Measurements from ENCODE around the gene TBC1D2B. TPM values are rescaled to one million over a fixed set of nuclear protein-coding genes. Genes with fewer than 3 reads are reported as not detected.

TBC1D2B gene
- total and polyA plus RNA-seq, 9 donors = 42.3 to 146 (median 115) TPM

DNA sequence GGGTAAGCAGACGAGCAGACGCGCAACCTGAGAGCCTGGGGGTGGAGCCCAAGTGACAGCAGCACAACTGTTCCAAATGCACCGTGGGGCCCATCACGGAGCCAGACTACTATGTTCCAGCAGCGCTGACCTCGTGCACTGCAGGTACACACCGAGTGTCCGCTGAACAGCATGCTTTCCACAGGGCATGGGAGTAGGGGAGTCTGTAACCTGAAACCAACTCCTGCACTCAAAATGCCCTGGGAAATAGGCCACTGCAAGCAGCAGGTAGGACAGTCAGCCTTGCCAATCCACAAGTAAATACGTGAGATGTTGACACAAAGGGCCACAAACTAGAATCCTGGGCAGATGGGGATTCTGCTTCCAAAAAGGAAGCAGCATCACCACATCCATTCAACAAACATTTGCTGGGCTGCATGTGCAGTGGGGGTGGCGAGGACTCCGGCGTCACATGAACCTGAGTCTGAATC lies 73.9 kb downstream of the TBC1D2B start:
- Histone ChIP-seq H3K4me3 (no peak overlapping the region), H3K27me3 (no peaks in the 10 kb centered on the region), H3K36me3 (no peaks in the 10 kb centered on the region), H3K4me1 (ENCODE audit: insufficient read depth) (peaks cover 17% of the 10 kb centered on the region), H3K27ac (no peak overlapping the region), H3K9me3 (no peaks in the 10 kb centered on the region)
- 82 to 88% (median 83%) methylated on average over 13 of the region's 13 CpGs for WGBS, 3 donors
- no peak for DNase-seq
- TF ChIP-seq EP300 (IDR thresholded peaks at IDR 0.05) = no peak
- no peak for TF ChIP-seq POLR2A (IDR thresholded peaks at IDR 0.05)
- TF ChIP-seq, protein P1, sequence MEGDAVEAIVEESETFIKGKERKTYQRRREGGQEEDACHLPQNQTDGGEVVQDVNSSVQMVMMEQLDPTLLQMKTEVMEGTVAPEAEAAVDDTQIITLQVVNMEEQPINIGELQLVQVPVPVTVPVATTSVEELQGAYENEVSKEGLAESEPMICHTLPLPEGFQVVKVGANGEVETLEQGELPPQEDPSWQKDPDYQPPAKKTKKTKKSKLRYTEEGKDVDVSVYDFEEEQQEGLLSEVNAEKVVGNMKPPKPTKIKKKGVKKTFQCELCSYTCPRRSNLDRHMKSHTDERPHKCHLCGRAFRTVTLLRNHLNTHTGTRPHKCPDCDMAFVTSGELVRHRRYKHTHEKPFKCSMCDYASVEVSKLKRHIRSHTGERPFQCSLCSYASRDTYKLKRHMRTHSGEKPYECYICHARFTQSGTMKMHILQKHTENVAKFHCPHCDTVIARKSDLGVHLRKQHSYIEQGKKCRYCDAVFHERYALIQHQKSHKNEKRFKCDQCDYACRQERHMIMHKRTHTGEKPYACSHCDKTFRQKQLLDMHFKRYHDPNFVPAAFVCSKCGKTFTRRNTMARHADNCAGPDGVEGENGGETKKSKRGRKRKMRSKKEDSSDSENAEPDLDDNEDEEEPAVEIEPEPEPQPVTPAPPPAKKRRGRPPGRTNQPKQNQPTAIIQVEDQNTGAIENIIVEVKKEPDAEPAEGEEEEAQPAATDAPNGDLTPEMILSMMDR (IDR thresholded peaks at IDR 0.05) = no peak
- intact Hi-C loops (cut with DNase I) = loop anchor here in 2 of 4 donors (2.0 to 10.0 kb wide), 3 partner anchors 59 to 71 kb away; partner anchors contain the start of gene TBC1D2B (in 1 of the 2)

DNA sequence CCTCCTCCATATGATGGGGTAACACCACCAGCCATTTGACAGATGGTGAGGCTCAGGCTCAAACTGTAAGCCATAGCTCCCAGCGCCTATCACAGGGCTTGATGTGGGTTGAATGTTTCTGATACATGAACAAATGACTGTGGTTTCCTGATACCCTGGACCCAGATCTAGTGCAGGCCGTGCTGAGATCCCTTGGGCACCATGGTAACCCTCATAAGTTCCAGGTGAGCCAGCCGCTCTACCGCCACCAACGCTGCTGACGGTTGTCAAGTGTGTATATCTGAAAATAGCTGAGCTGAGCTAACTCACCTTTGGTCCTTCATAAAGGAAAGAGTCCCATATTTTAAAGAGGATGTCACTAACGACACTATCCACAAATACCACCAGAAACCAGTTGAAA lies 74.5 kb downstream of the TBC1D2B start:
- H3K9me3 ChIP-seq = no peaks in the 10 kb centered on the region
- intact Hi-C loops (cut with DNase I) = loop anchor here in 2 of 4 donors (2.0 to 10.0 kb wide), 3 partner anchors 58 to 72 kb away; partner anchors contain the start of gene TBC1D2B (in 1 of the 2)
- no peaks in the 10 kb centered on the region for H3K27me3 ChIP-seq
- no peak for DNase-seq
- peaks cover 14% of the 10 kb centered on the region for H3K4me1 ChIP-seq (ENCODE audit: insufficient read depth)
- no peak for TF ChIP-seq EP300 (IDR thresholded peaks at IDR 0.05)
- TF ChIP-seq, protein P1 (IDR thresholded peaks at IDR 0.05) = no peak
- no peak for TF ChIP-seq POLR2A (IDR thresholded peaks at IDR 0.05)
- no peak overlapping the region for H3K4me3 ChIP-seq
- 92 to 94% (median 93%) methylated on average over 7 of the region's 7 CpGs for WGBS, 3 donors
- no peaks in the 10 kb centered on the region for H3K36me3 ChIP-seq
- H3K27ac ChIP-seq = no peak overlapping the region

DNA sequence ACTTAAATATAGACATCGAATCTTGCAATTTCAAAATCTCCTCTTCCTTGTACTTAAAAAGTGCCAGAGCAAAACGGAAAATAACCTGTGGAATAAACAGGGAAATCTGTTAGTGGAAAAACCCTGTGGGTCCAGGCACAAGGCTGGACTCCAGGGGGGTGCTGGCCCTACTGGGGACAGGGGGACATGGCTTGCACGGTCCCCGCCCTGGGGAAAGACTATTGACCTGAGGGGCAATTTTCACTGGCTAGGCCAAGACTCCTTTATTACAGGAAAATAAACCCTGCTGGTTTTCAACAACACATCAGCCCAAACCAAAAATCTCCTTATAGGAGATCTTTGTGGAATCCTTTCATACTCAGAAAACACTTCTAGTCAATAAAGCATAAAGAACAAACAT lies 75.9 kb downstream of the TBC1D2B start:
- WGBS, 3 donors = 91 to 94% (median 92%) methylated on average over 4 of the region's 4 CpGs
- no peak for DNase-seq
- no peaks in the 10 kb centered on the region for H3K36me3 ChIP-seq

DNA sequence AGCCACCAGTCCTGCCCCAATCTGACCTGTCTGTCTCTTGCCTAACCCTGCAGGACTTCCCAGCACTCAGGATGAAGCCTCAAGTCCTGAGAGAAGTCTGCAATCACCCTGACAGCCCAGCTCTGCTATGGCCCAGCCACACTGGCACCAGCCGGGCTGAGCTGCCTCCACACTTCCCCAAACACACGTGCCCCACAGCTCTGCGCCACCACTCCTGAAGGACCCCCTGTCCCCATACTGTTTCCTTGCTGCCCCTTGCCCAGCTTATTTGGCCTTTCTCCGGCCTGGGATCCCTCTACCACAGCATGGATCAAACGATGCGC lies 76.6 kb downstream of the TBC1D2B start:
- Histone ChIP-seq H3K4me3 (no peak overlapping the region), H3K27ac (no peak overlapping the region), H3K9me3 (no peaks in the 10 kb centered on the region), H3K36me3 (no peaks in the 10 kb centered on the region), H3K4me1 (ENCODE audit: insufficient read depth) (peaks cover 13% of the 10 kb centered on the region), H3K27me3 (no peaks in the 10 kb centered on the region)
- 90 to 94% (median 90%) methylated on average over 6 of the region's 6 CpGs for WGBS, 3 donors
- DNase-seq = peak in 1 of 5 donors; percentile 15
- intact Hi-C loops (cut with DNase I) = loop anchor here in 2 of 4 donors (5.0 to 10.0 kb wide), 2 partner anchors 71 to 74 kb away; partner anchors contain the start of gene TBC1D2B (in 1 of the 2)
- no peak for TF ChIP-seq POLR2A (IDR thresholded peaks at IDR 0.05)
- no peak for TF ChIP-seq EP300 (IDR thresholded peaks at IDR 0.05)
- TF ChIP-seq, protein P1 (IDR thresholded peaks at IDR 0.05) = no peak

More for the DNA sequence above, 75.9 kb downstream of the TBC1D2B start:
- no peak overlapping the region for H3K27ac ChIP-seq
- no peak for TF ChIP-seq EP300 (IDR thresholded peaks at IDR 0.05)
- TF ChIP-seq, protein P1 (IDR thresholded peaks at IDR 0.05) = no peak
- no peak for TF ChIP-seq POLR2A (IDR thresholded peaks at IDR 0.05)
- H3K27me3 ChIP-seq = no peaks in the 10 kb centered on the region
- peaks cover 14% of the 10 kb centered on the region for H3K4me1 ChIP-seq (ENCODE audit: insufficient read depth)
- no peaks in the 10 kb centered on the region for H3K9me3 ChIP-seq
- intact Hi-C loops (cut with DNase I) = loop anchor here in 2 of 4 donors (2.0 to 10.0 kb wide), 3 partner anchors 57 to 73 kb away; partner anchors contain the start of gene TBC1D2B (in 1 of the 2)
- no peak overlapping the region for H3K4me3 ChIP-seq
